Measurements from ENCODE around the gene INTS14.
"Not testable (repeated sequence)": the region's sequence is repeated elsewhere in the genome, so short reads cannot be mapped to it uniquely, and the experiment has no call there.

The INTS14 gene

DNA sequence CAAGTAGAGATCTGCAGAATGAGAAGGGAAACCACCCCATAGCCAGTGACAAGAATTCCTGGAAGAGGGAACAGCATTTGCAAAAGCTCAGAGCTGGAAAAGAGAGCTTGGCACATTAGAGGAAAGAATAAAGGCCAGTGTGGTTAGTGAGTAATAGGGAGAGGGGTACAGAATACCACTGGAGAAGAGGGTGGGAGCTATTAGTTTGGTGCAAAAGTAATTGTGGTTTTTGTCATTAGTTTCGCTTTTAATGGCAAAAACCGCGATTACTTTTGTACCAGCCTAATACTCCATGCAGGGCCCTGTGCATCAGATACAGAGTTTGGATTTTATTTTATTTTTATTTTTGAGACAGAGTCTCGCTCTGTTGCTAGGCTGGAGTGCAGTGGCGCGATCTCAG lies 20.6 kb upstream of the INTS14 start:
- no peak for DNase-seq (ENCODE audit: low read depth)

GRCh38 chr15:65630760-65631159 lies 19.8 kb upstream of the INTS14 start:
- no peak for DNase-seq (ENCODE audit: low read depth)

- no peak for DNase-seq (ENCODE audit: low read depth)
Observed at GRCh38 chr15:65629548-65629947, 18.6 kb upstream of the INTS14 start.

DNA sequence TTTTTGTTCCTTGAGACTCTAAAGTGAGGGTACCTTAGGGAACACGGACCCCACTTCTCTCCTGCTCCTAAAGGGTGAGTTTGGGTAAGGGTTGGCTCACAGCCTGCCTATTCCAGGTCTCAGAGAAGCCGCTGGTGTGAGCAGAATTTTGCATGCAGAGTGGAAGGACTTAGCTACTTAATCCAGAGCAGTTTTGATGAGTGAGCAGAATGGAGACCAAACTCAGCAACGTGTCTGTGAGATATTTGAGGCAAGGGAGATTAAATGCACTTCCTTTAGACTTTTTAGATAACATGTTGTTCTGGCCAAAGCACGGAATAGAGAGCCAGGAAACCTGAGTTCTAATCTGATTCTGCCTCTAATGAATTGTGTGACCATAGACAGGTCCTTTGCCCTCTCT lies 15.9 kb upstream of the INTS14 start:
- no peak for DNase-seq (ENCODE audit: low read depth)

DNA sequence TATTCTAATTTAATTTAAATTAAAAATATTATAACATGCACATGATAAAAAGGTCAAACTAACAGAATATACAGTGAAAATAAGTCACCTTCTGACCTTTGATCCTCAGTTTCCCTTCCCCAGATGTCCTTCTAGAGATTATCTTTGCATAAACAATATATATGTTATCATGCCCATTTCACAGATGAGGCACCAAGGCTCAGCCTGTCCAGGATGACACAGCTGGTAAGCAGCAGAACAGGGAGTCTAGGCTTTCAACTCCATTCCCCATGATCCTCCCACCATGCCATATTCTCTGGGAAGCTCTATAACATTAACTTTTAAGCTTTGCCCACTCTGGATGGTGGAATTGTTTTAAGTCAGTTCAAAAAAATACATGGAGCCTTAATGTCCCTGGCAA lies 12.2 kb upstream of the INTS14 start:
- no peak for DNase-seq (ENCODE audit: low read depth)

GRCh38 chr15:65621638-65622037 lies 10.7 kb upstream of the INTS14 start, which contains the start of gene SLC24A1:
SLC24A1 (plus strand) TSS chr15:65621938; CDS start chr15:65624081, 2,143 bp downstream.
- DNase-seq (ENCODE audit: low read depth) = no peak

- no peak for DNase-seq (ENCODE audit: low read depth)
Observed at GRCh38 chr15:65620833-65621232, 9.9 kb upstream of the INTS14 start.

DNA sequence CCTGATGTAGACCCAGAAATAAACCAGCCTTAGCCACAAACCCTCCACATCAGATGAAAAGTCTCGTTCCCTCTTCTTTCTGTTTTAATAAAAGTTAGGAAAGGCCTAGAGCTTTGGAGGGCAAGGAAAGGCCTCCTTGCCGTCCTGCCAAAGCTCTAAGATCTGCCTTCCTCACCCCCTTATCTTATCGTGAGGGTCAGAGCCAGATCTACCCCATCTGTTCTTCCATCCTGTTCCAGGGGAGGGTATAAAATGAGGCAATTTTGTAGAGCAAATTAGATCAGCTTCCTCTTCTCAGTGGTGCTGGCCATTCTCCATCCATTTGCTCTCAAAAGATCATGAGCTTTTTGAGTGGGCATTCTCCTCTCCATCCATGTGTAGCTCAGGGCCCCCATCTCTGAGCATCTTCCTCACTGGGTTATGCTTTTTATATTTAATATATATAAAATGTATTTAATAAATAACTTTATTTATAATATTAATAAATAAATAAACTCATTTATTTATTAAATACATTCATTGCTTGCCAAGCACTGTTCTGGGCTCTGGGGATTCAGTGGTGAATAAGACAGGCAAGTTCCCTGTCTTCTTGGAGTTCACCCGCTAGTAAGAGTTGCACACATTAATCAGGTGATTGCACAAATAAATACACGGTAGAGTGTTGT lies 8.8 kb upstream of the INTS14 start:
- DNase-seq (ENCODE audit: low read depth) = no peak

GRCh38 chr15:65618560-65619109 lies 7.7 kb upstream of the INTS14 start:
- no peak for DNase-seq (ENCODE audit: low read depth)

GRCh38 chr15:65615887-65616286 lies 5.0 kb upstream of the INTS14 start:
- not testable (repeated sequence) for DNase-seq (ENCODE audit: low read depth)

DNA sequence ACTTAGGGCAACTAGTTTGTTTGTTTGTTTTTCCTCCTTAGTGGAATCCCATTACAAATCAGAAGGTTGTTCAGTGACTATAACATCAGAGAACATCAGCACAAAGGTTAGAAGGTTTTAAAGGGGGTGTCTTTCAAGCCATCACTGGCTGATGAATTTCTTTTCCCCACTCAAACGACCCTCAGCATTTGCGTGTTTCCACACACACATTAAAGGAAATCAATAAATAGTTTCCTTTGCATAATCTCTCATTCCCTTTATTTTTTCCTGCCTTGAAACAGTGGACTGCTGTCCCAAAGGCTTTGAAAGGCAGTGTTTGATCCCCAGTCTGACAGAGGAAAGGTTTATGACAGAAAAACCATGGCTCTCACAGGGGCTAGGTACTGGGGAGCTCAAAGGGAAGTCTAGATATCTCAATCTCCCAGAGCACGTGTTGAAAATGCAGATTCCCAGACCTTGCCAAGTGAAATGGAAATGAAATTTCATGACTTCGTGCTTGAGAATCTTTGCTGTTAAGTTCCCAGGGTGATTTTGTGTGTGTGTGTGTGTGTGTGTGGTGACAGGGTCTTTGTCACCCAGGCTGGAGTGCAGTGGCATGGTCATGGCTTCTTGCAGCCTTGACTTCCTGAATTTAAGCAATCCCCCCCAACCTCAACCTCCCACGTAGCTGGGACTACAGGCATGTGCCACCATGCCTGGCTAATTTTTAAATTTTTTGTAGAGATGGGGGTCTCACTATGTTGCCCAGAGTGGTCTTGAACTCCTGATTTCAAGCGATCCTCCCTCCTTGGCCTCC lies 2.2 kb upstream of the INTS14 start:
- DNase-seq (ENCODE audit: low read depth) = no peak

DNA sequence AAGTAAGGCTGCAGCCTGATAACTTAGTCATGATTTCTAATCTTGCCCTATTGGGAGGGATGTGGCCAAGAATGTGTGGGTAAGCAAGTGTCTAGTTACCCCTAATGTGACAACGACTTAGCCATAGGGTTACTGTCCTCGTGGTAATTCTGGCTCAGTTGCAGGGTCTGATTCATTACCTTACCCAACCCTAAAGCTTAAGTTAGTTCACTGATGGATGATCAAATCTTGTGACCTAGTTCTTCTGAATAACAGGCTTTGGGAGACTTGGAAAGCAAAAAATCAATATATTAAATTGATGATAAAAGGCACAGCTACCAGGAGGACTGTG lies 1.6 kb upstream of the INTS14 start:
- DNase-seq (ENCODE audit: low read depth) = no peak

GRCh38 chr15:65611888-65612615 lies 1.1 kb upstream of the INTS14 start:
- DNase-seq (ENCODE audit: low read depth) = no peak

- no peak for DNase-seq (ENCODE audit: low read depth)
Observed at GRCh38 chr15:65603559-65603958, 7.4 kb downstream of the INTS14 start.

DNA sequence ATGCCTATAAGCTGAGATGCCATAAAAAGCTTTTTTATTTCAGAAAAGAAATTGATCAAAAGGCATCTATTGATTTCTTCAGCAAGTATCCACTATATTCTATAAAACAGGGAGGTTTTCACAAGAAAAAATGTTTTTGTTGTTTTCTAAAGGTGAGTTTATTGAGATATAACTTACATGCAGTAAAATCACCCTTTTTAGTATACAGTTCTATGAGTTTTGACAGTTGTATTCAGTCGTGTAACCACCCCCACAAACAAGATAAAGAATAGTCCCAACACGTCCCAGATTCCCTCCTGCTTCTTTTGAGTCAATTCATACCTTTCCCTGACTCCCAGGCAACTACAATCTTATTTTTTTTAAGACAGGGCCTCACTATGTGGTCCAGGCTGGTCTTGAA lies 7.8 kb downstream of the INTS14 start:
- no peak for DNase-seq (ENCODE audit: low read depth)

DNA sequence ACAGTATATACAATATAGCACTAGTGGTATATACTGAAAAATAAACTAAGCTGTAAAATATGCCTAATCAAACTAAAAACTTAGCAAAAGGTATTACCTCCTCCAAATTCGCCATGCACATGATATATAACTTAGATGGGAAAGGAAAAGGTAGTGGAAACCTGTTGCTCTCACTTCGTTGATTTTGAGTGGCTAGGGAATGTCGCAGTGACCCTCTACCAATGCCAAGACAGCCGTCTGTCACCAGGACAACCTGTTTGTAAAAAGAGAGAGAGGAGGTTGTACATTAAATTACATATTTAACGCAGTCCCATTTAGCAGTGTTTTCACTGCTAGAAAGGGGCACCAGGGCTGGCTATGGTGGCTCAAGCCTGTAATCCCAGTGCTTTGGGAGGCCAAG lies 11.3 kb downstream of the INTS14 start:
- DNase-seq (ENCODE audit: low read depth) = no peak

DNA sequence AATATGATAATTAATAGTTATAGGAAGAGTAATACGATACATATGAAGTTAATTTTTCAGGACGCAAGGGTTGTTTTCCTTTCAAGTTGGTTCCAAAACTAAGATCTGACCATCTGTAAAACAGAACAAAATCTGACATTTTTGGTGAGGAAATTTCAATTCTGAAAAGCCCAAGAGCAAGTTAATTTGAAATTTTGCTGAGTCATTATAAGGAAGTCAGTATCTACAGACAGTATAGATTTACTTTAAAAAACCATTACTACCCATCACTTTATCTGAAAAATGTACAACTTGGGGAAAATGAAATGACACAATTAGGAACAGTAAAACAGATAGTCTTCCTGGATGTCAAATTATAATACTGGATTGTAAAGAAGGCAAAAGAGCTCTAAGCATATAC lies 12.5 kb downstream of the INTS14 start:
- DNase-seq (ENCODE audit: low read depth) = no peak

GRCh38 chr15:65595960-65596359 lies 15.0 kb downstream of the INTS14 start:
- DNase-seq (ENCODE audit: low read depth) = no peak

DNA sequence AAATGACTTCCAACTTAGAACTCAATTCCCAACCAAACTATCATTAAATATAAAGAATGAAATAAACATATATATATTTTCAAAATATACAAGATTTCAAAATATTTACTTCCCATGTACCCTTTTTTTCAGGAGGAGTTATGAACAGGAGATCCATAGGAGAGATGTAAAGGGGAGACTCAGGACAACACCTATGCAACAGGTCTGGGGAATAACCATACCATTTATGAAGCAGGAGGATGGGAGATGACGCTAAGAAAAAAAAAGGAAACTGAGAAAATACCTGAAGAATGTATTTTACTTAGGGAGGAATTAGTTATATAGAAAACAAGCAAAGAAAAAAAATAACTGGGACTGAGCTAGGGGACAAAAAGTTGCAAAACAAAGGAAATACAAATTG lies 23.8 kb downstream of the INTS14 start:
- no peak for DNase-seq (ENCODE audit: low read depth)

DNA sequence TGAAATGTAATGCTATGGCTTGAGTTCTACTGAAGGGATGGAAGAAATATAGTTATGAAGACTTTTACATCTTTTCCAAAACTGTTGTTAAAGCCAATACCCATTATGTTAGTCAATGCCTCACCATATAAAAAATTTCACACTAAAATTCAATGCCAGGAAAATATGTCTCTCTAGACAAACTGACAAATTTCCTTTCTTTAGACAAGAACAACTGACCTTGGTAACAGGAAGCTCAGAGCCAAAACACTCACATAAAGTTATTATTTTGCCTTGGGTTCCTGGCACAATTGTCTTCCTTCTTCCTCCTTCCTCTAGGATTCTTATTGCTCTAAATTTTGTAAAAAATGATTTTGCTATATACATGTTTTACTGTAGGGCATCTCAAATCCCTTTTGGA lies 26.7 kb downstream of the INTS14 start:
- no peak for DNase-seq (ENCODE audit: low read depth)

GRCh38 chr15:65583701-65584100 lies 27.2 kb downstream of the INTS14 start:
- peak; percentile 30 for DNase-seq (ENCODE audit: low read depth)

DNA sequence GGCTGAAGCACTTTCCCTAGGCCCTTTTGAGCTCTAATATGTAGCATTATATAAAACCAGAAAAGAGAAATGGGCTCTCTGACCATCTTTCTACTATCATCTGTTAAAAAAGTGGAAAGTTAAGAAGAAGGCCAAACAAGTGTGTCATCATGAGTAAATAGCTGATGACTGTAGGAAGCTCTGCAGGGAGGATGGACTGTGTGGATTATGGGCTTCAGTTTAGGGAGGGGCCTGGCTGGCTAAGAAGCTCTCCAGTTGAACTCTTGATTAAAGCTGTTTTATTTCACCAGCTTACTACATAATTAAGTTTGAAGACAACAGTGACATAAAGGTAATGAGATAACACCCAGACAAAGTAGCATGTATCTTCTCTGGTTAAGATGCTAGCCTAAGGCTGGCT lies 30.6 kb downstream of the INTS14 start:
- DNase-seq (ENCODE audit: low read depth) = no peak

GRCh38 chr15:65579762-65580161 lies 31.2 kb downstream of the INTS14 start:
- no peak for DNase-seq (ENCODE audit: low read depth)

Data from T follicular helper cell (primary cell).